Measurements from ENCODE around the gene APH1B. TPM values are rescaled to one million over a fixed set of nuclear protein-coding genes. Genes with fewer than 3 reads are reported as not detected.

APH1B gene
- total RNA-seq, 1 donor from 2014 or later = 30.6 TPM

- DNase-seq = no peak
Measured at GRCh38 chr15:63353887-63354286, 76.5 kb downstream of the APH1B start.

- no peak for DNase-seq
Measured at GRCh38 chr15:63354821-63355650, 77.6 kb downstream of the APH1B start.

GRCh38 chr15:63357061-63357460 is 79.7 kb downstream of the APH1B start:
- DNase-seq = no peak

GRCh38 chr15:63357731-63358130 is 80.3 kb downstream of the APH1B start:
- DNase-seq = no peak

DNA sequence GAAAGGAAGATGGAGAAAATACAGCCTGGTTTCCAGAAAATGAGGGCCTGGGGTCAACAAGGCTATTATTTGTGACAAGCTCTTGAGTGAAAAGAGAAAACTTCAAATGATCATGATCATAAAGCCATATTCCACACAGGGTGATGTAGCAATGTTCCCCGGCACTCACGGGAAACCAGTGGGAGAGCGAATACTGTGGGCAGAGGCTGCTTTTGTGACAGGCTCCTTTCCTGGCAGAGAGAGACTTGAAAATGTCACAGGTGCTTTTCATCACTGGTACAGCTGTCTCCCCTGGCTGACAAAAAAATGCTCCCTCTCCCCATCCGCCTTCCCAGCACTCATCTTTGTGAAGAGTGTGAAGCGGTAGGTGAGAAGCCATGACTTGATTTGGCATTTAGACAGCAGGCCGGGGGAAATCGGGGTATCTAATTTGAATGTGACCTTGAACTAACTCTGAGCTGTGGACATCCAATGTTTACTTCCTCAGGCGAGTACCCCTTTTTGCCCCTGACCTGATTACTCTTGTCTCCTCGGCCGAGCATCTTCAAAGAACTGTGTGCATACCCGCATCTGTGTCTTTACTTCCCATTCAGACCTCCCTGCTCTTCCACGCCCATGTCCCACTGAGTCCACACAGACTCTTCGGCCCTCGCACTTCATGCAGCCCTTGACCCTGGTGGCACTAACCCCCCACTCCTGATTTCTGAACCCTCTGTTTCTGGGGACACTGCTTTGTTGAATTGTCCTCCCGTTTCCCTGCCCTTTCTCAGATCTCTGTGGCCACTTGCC is 81.0 kb downstream of the APH1B start:
- no peak for DNase-seq

Other genes starting within 250 kb of the APH1B start
- gene TPM1, start 234.9 kb upstream of the APH1B start, total RNA-seq = 101 TPM
- 20.0 TPM for gene LACTB, start 155.7 kb upstream of the APH1B start, total RNA-seq
- gene RPS27L, start 120.1 kb upstream of the APH1B start, total RNA-seq = 20.0 TPM
- 134 TPM for gene RAB8B, start 88.0 kb upstream of the APH1B start, total RNA-seq
- 8.7 TPM for gene CA12, start 104.2 kb downstream of the APH1B start, total RNA-seq
- gene USP3, start 227.0 kb downstream of the APH1B start, total RNA-seq = 86.4 TPM